Activated CD4-positive, alpha-beta T cell treated with anti-CD3 and anti-CD28 coated beads, Interleukin-2, amount 50 U/mL, for 24 hours (primary cell): Measurements from ENCODE around the gene MCM6.

Source experiments
- DNase-seq, 2 donors: peaks; one replicate each; pipeline ENCODE4 v3.0.0-alpha.2; 2020; ENCODE audit warnings: low read depth in 1 of 2, low spot score in 1 of 2

MCM6 gene

GRCh38 chr2:135870571-135870970 lies 5.7 kb downstream of the MCM6 start:
- DNase-seq, result no peak

GRCh38 chr2:135863233-135863632 lies 13.0 kb downstream of the MCM6 start:
- no peak for DNase-seq

- no peak for DNase-seq
Observed at GRCh38 chr2:135862718-135863117, 13.5 kb downstream of the MCM6 start.

- no peak for DNase-seq
Observed at GRCh38 chr2:135853401-135853800, 22.8 kb downstream of the MCM6 start.

GRCh38 chr2:135851858-135852257 lies 24.4 kb downstream of the MCM6 start:
- DNase-seq, result no peak

- DNase-seq, result no peak
Observed at GRCh38 chr2:135850892-135851668, 25.2 kb downstream of the MCM6 start.

GRCh38 chr2:135849087-135849486 lies 27.2 kb downstream of the MCM6 start:
- DNase-seq, result no peak

GRCh38 chr2:135845997-135846396 lies 30.2 kb downstream of the MCM6 start:
- no peak for DNase-seq

- DNase-seq, result no peak
Observed at GRCh38 chr2:135845257-135845656, 31.0 kb downstream of the MCM6 start.

GRCh38 chr2:135844301-135844895 lies 31.8 kb downstream of the MCM6 start:
- no peak for DNase-seq

GRCh38 chr2:135843671-135844070 lies 32.6 kb downstream of the MCM6 start:
- DNase-seq, result no peak

- DNase-seq, result no peak
Observed at GRCh38 chr2:135840601-135841000, 35.6 kb downstream of the MCM6 start.

GRCh38 chr2:135839713-135840112 lies 36.5 kb downstream of the MCM6 start:
- DNase-seq, result no peak

GRCh38 chr2:135838502-135838901 lies 37.7 kb downstream of the MCM6 start:
- no peak for DNase-seq

- DNase-seq, result no peak
Observed at GRCh38 chr2:135836596-135837270, 39.5 kb downstream of the MCM6 start, which contains the start of gene LCT. LCT (minus strand) TSS chr2:135837184; CDS start chr2:135837169, 15 bp downstream.

GRCh38 chr2:135832891-135833290 lies 43.4 kb downstream of the MCM6 start:
- no peak for DNase-seq

- DNase-seq, result no peak
Observed at GRCh38 chr2:135831180-135831812, 44.9 kb downstream of the MCM6 start.

- DNase-seq, result no peak
Observed at GRCh38 chr2:135829378-135830135, 46.7 kb downstream of the MCM6 start.

- DNase-seq, result no peak
Observed at GRCh38 chr2:135826544-135826943, 49.7 kb downstream of the MCM6 start.

- no peak for DNase-seq
Observed at GRCh38 chr2:135825550-135826176, 50.6 kb downstream of the MCM6 start.

GRCh38 chr2:135825131-135825530 lies 51.1 kb downstream of the MCM6 start:
- no peak for DNase-seq
